Activated T-helper 2 cell treated with anti-CD3 and anti-CD28 coated beads, Interferon-gamma antibody, Interleukin-2, Interleukin-4, amounts not matched to agents 10 μg/mL and 5 μg/mL and 100 μg/mL, durations not matched to agents 14 hours and 24 hours and 36 hours (primary cell): Measurements from ENCODE around the gene ARMC3. TPM values are rescaled to one million over a fixed set of nuclear protein-coding genes. Genes with fewer than 3 reads are reported as not detected.
"Not testable (repeated sequence)": the region's sequence is repeated elsewhere in the genome, so short reads cannot be mapped to it uniquely, and the experiment has no call there.

Source experiments
- DNase-seq: peaks from one replicate; pipeline ENCODE4 v3.0.0; 2021; ENCODE audit warnings: low spot score
- H3K27ac Mint-ChIP-seq: one replicate; pipeline ENCODE4 v1.8.0; 2021; ENCODE audit warnings: mixed read lengths
- H3K27me3 Mint-ChIP-seq: one replicate; pipeline ENCODE4 v1.8.0; 2021; ENCODE audit warnings: low read depth, mixed read lengths
- H3K36me3 Mint-ChIP-seq: one replicate; pipeline ENCODE4 v1.8.0; 2021; ENCODE audit warnings: low read depth, mixed read lengths
- H3K4me1 Mint-ChIP-seq: one replicate; pipeline ENCODE4 v1.8.0; 2021; ENCODE audit warnings: low read depth, mixed read lengths
- H3K4me3 Mint-ChIP-seq: one replicate; pipeline ENCODE4 v1.8.0; 2021; ENCODE audit warnings: low read depth, mild to moderate bottlenecking, moderate library complexity, mixed read lengths
- H3K9me3 Mint-ChIP-seq: one replicate; pipeline ENCODE4 v1.8.0; 2021; ENCODE audit warnings: mixed read lengths
- intact Hi-C: fragments of 100-400 bp; cut with micrococcal nuclease; formaldehyde crosslinking; loops from one replicate; pipeline ENCODE4 v1.15.1; 2023
- total RNA-seq: library from RNA; stranded (reverse); gene quantifications from 2 replicates; pipeline ENCODE4 v1.2.3, GENCODE V29; 2022

ARMC3 gene
- total RNA-seq, 1 donor from 2014 or later: not detected

DNA sequence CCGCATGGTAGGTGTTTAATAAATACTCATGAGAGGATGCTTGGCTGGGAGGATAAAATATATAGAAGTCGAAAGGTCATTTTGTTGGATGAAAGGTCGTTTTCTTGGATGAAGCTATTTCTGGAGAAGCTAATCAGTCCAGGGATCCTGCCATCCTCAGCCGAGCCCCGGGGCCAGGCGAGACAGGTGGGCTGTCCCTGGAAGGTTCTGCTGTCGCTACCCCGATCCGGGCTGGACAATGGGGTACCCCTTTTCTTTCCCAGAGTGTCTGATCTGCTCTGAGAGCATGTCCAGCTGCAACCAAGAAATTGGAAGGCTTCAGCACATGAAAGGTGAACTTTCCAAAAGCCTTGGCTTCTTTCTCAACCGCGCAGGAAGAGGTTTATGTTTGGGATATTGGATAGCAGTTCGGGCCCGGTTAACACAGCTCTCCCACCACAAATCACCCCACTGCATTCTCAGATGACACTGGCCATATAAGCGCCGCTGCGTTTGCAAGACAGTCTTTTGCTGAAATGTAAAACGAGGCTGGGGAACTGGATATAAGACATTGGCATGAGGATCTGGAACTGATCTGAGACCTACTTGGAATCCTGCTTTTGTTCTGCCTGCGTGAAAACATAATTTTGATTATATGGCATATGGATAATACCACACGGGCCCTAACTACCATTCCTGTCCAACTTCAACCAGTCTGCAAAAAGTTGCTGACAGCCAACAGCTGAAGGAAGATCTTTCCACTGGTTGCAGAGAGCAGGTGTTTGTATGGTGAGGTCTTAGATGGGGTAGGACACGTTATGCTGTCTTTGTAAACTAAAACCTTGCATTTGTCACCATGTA lies 136.3 kb downstream of the ARMC3 start:
- H3K9me3 Mint-ChIP-seq: no peaks in the 10 kb centered on the region
- H3K27me3 Mint-ChIP-seq: no peaks in the 10 kb centered on the region
- no peak overlapping the region for H3K4me3 Mint-ChIP-seq
- DNase-seq: no peak
- intact Hi-C loops: loop anchor here (10.0 kb wide), 1 partner anchor 489 kb away; no protein-coding TSS in a partner anchor
- H3K27ac Mint-ChIP-seq: no peak overlapping the region
- H3K36me3 Mint-ChIP-seq: no peaks in the 10 kb centered on the region
- peaks cover 2% of the 10 kb centered on the region for H3K4me1 Mint-ChIP-seq

DNA sequence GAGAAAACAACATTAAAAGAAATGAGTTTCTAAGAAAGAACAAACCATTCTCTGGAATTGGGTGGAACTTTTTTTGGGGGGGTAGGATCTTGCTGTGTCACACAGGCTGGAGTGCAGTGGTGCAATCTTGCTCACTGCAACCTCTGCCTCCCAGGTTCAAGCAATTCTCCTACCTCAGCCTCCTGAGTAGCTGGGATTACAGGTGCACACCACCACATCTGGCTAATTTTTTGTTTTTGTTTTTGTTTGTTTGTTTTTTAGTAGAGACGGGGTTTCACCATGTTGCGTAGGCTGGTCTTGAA lies 136.9 kb downstream of the ARMC3 start:
- not testable (repeated sequence) for H3K36me3 Mint-ChIP-seq, H3K4me3 Mint-ChIP-seq, H3K27me3 Mint-ChIP-seq, H3K9me3 Mint-ChIP-seq, H3K4me1 Mint-ChIP-seq, H3K27ac Mint-ChIP-seq, DNase-seq
- intact Hi-C loops: loop anchor here (10.0 kb wide), 1 partner anchor 490 kb away; no protein-coding TSS in a partner anchor

DNA sequence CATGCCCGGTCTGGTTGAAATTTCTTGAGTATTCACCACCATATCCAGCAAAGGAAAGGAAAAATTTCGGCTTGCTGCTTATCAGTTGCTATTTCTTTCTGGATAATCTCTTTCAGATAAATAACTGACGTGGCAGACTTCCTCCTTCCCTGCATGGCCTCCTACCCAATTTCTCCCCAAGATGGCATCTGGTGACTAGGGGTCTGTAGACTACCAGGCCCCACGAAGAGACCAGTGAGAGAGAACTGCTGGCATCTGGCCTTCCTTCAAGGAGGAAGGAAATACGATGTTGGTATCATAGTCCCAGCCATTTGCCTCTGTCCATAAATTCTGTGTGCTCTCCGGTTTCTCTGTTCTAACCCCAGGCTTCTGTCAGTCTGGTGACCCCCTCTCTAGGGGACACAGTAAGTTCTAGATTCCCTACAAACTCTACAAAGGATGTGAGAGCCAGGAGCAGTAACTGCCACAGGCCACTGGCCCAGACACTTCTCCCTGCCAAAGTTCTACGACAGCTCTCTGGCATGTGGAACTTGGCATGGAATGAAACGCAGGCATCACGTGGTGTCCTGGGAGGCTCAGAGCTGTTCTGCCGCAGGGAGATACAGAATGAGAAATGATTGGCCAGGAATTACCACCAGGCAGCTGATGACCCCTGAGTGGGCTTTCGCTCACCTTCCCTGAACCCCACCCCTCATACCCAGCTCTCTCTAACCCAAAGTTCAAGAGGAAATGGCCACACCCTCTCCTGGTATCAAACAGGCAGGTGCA lies 137.5 kb downstream of the ARMC3 start:
- Mint-ChIP-seq H3K36me3 (no peaks in the 10 kb centered on the region), H3K4me3 (no peak overlapping the region), H3K4me1 (peaks cover 2% of the 10 kb centered on the region), H3K27ac (no peak overlapping the region), H3K27me3 (peaks cover 3% of the 10 kb centered on the region), H3K9me3 (no peaks in the 10 kb centered on the region)
- intact Hi-C loops: loop anchor here (10.0 kb wide), 1 partner anchor 491 kb away; no protein-coding TSS in a partner anchor
- DNase-seq: no peak

DNA sequence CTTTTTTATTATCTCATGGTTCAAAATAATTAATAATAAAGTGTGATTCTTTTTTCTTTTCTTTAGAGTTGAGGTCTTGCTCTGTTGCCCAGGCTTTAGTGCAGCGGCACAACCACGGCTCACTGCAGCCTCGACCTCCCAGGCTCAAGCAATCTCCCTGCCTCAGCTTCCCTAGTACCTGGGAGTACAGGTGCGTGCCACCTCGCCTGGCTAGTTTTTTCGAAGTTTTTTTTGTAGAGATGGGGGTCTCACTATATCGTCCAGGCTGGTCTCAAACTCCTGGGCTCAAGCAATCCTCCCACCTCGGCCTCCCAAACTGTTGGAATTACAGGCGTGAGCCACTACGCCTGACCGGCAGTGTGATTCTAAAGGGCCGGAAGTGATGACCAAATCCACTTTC lies 139.5 kb downstream of the ARMC3 start:
- Mint-ChIP-seq H3K27ac (no peak overlapping the region), H3K27me3 (peaks cover 3% of the 10 kb centered on the region), H3K9me3 (no peaks in the 10 kb centered on the region), H3K4me1 (peaks cover 2% of the 10 kb centered on the region), H3K4me3 (no peak overlapping the region), H3K36me3 (no peaks in the 10 kb centered on the region)
- intact Hi-C loops: loop anchor here (10.0 kb wide), 1 partner anchor 493 kb away; no protein-coding TSS in a partner anchor
- no peak for DNase-seq

DNA sequence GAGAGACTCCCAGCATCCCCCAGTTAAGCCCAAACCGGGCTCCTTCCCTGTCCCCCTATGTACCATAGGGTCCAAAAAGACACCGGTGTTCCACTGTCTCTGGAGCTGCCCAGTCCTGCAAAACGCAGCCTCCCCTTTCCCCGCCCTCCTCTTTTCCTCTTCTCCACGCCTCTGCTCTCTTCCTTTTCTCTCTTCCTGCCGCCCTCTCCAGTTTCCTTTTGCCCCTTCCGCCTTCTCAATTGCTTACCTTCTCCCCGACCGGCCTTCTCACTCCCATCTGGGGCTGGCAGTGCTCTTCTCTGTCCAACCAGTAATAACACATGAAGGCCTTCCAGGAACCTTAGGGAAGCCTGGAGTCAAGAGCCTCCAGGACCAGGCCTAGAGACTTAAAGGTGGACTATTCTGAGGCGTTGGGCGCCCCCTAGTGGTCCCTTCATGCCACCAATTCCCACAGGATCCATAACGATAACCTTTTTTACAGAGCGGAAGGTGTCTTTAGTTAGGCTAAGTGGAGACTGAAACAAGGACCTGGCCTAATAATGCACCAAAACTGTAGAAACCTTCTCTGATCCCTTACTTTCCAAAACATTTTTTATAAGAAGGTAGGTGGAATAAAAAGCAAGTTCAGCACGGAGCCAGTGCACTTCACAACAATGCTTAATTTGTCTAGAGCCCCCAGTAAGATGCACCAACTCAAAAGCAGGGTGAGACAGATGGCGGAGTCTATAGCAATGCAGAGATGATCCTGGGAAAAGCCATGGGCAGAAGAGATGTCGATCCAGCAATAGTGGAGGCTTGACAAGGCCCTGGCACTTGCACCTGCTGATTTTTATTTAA lies 140.3 kb downstream of the ARMC3 start:
- Mint-ChIP-seq H3K9me3 (no peaks in the 10 kb centered on the region), H3K27ac (no peak overlapping the region), H3K4me3 (no peak overlapping the region), H3K27me3 (peaks cover 3% of the 10 kb centered on the region), H3K36me3 (no peaks in the 10 kb centered on the region), H3K4me1 (peaks cover 2% of the 10 kb centered on the region)
- intact Hi-C loops: loop anchor here (1.0 to 10.0 kb wide), 2 partner anchors 493 to 1075 kb away; no protein-coding TSS in a partner anchor
- peak; percentile 24 for DNase-seq

DNA sequence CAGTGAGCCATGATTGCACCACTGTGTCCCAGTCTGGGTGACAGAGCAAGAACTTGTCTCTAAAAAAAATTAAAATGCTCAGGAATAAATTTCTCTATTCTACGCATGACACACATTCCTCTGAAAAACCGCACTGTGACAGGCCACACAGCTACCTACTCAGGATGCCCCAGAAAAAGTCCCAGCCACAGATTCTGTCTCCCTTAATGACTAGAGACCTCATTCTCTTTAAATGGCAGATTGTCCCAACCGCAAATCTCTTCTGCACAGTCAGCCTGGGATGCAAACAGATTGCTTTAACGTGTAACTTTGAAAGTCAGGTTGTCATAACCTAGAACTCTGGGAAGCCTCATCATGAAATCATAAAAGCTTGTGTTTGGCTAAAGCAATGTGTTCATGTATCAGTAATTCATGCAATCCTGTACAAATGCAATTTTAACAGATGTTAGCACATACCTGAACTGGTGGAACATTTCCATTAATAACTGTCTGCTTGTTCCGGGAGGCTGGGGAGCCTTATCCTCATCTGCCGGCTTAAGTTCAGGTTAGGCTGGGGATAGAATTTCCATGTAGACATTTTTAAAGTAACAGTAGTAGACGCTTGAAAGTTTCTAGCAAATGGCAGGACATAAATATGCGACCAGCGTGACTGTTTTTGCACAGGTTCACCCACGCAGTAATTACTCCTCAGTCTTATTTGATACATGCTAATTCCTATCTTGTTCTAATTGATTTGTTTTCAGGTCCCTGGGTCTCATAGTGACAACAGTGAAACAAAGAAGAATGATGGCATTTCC lies 141.4 kb downstream of the ARMC3 start:
- Mint-ChIP-seq H3K27me3 (peaks cover 5% of the 10 kb centered on the region), H3K27ac (no peak overlapping the region), H3K4me3 (no peak overlapping the region)

DNA sequence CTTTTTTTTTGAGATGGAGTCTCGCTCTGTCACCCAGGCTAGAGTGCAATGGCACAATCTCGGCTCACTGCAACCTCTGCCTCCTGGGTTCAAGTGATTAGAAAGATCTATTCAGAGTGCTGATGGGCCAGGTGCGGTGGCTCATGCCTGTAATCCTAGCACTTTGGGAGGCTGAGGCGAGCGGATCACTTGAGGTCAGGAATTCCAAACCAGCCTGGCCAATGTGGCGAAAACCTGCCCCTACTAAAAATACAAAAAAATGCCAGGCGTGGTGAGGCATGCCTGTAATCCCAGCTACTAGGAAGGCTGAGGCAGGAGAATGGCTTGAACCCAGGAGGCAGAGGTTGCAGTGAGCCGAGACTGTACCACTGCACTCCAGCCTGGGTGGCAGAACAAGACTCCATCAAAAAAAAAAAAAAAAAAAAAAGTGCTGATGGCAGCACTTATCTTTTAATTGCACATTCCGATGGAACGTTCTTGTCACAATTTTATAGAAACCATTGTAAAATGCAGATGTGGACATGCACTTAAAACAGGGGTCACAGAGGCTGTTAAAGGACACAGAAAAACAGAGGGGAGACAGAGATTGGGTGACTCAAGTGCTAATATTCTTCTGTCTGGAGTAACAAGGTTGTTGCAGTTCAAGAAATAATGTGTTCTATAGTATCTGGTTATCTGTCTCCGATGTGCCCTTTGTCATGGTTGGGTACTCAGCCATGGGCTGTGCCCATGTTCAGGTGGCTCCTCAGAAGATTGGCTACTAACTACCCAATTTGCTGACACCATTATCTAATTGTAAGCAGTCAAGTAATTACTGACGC lies 142.4 kb downstream of the ARMC3 start:
- intact Hi-C loops, DNase-seq, H3K4me1 Mint-ChIP-seq, H3K27me3 Mint-ChIP-seq, H3K27ac Mint-ChIP-seq, H3K9me3 Mint-ChIP-seq, H3K4me3 Mint-ChIP-seq, H3K36me3 Mint-ChIP-seq: not testable (repeated sequence)

More for the DNA sequence above, 141.4 kb downstream of the ARMC3 start:
- Mint-ChIP-seq H3K9me3 (no peaks in the 10 kb centered on the region), H3K4me1 (peaks cover 2% of the 10 kb centered on the region), H3K36me3 (no peaks in the 10 kb centered on the region)
- intact Hi-C loops: loop anchor here (10.0 kb wide), 1 partner anchor 494 kb away; no protein-coding TSS in a partner anchor
- DNase-seq: no peak

DNA sequence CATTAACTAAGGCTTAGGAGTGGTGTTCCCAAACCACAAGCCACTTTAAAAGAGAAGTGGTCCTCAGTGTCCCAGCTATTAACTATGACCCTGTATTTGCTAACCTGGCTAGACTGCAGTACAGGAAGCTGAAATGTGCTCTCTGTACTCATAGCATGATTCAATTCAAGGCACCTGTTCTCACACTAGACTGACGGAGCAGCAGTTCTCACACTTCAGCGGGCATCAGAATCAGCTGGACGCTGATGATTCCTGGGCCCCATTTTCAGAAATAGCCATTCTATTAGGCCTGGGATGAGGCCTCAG lies 143.0 kb downstream of the ARMC3 start:
- Mint-ChIP-seq H3K36me3 (no peaks in the 10 kb centered on the region), H3K4me3 (no peak overlapping the region), H3K4me1 (peaks cover 2% of the 10 kb centered on the region), H3K27me3 (peaks cover 13% of the 10 kb centered on the region), H3K27ac (no peak overlapping the region), H3K9me3 (no peaks in the 10 kb centered on the region)
- DNase-seq: no peak
- intact Hi-C loops: no loop called here

DNA sequence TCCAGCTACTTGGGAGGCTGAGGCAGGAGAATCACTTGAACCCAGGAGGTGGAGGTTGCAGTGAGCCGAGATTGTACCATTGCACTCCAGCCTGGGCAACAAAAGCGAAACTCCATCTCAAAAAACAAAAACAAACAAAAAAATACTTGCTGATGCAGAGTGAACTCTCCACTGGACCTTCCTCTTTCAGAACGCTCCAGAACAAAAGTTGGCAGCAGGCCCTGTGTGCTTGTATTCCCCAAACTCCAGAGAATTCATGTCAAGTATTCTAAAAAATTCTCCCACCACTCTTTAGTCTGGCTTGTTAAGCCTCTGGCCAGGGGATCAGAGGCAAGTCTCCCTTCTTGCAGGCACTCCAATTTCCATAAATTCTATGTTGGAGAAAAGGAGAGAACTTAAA lies 144.7 kb downstream of the ARMC3 start:
- intact Hi-C loops, DNase-seq, H3K36me3 Mint-ChIP-seq, H3K4me1 Mint-ChIP-seq, H3K27ac Mint-ChIP-seq, H3K9me3 Mint-ChIP-seq, H3K4me3 Mint-ChIP-seq: not testable (repeated sequence)
- H3K27me3 Mint-ChIP-seq: peaks cover 22% of the 10 kb centered on the region

DNA sequence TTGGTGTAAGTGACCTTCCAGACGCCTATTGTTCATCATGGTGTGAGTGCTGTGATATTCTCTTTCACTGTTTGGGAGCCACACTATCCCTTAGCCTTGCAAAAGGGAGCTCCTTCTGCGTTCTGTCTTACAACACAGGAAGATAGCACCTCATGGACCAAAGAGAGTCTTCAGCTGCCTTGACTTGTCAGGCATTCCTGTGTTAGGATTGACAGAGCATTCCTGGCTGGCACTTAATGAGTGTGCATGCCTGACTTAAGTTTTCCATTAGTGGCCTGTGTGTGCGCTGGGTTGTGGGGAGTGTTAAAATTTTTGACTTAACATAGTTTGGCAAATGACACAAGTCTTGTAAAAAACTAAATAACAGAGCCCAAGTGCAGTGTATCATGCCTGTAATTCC lies 145.7 kb downstream of the ARMC3 start:
- no peaks in the 10 kb centered on the region for H3K4me1 Mint-ChIP-seq
- no peak overlapping the region for H3K27ac Mint-ChIP-seq
- H3K9me3 Mint-ChIP-seq: no peaks in the 10 kb centered on the region
- H3K27me3 Mint-ChIP-seq: peaks cover 28% of the 10 kb centered on the region
- intact Hi-C loops: no loop called here
- H3K36me3 Mint-ChIP-seq: no peaks in the 10 kb centered on the region
- H3K4me3 Mint-ChIP-seq: no peak overlapping the region
- no peak for DNase-seq

DNA sequence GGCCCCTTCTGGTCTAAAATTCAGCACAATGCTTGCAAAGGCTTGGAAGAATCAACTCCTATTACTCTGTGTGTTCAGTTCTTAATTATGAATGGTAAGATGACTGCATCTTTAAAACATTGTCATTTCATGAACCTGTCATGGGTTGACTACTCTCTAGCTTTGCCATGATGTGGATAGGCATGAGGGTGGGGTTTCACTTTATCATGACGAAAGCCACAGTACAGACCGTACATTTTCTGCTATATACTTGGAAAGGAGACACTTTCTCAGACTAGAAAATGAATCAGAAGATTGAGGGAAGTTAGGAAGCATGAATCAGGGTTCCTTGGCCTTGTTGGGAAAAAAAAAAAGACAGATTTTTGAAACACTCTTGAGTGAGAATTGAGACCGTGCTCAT lies 147.8 kb downstream of the ARMC3 start:
- Mint-ChIP-seq H3K36me3 (no peaks in the 10 kb centered on the region), H3K27me3 (peaks cover 35% of the 10 kb centered on the region), H3K27ac (no peak overlapping the region), H3K4me3 (no peak overlapping the region), H3K9me3 (no peaks in the 10 kb centered on the region), H3K4me1 (no peaks in the 10 kb centered on the region)
- intact Hi-C loops: no loop called here
- no peak for DNase-seq
